ENCODE results near the gene TSPAN32. TPM values are rescaled to one million over a fixed set of nuclear protein-coding genes. Genes with fewer than 3 reads are reported as not detected.

The TSPAN32 gene
- total RNA-seq, 1 experiment from 2014 or later: not detected

DNA sequence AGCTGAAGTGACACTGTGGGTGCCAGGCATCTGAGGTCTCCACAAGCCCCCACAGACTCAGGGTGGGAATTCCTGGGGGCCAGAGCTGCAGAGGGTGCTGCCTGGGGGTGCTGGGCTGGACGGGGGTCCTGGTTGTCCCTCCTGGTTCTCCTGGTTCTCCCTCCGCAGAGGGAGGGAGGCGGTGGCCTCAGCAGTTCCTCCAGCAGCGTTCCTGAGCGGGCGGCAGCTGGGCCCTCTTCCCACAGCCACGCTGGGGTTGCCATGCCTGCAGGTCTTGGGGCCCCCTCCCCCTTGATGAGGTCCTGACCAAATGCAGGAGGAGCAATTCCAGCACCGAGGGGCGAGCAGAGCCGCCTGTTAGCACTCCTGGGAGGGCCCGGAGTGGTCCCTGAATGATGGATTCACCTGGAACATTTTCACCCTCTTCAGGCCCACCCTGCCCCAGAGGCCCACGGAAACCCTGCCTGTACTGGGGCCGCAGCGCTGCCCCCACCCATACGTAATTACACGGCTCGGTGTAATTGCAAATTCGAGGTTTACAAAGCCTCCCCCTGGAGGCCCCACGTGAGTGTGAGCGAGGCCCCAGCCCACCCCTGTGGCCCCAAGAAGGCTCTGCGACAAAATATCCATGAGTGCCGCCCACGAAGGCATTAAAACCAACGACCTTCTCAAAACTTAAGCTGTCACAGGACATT, 730 bp upstream of the TSPAN32 start:
- TF ChIP-seq, protein P1, sequence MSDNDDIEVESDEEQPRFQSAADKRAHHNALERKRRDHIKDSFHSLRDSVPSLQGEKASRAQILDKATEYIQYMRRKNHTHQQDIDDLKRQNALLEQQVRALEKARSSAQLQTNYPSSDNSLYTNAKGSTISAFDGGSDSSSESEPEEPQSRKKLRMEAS (IDR thresholded peaks at IDR 0.05): no peak
- TF ChIP-seq CEBPB (IDR thresholded peaks at IDR 0.05; ENCODE audit: low read depth) (no peak), SRF (IDR thresholded peaks at IDR 0.05; ENCODE audit: low read depth) (no peak), CBX3 (IDR thresholded peaks at IDR 0.05; ENCODE audit: low read depth) (no peak), POLR2A (IDR thresholded peaks at IDR 0.05; ENCODE audit: borderline replicate concordance, extremely low read depth, insufficient read depth, insufficient read length) (no peak), RAD21 (IDR thresholded peaks at IDR 0.05; ENCODE audit: low read depth) (no peak), YY1 (IDR thresholded peaks at IDR 0.05; ENCODE audit: extremely low read depth, insufficient replicate concordance, low read depth, low read length) (no peak), JUND (IDR thresholded peaks at IDR 0.05) (no peak), EGR1 (IDR thresholded peaks at IDR 0.05; ENCODE audit: low read depth) (no peak), ZNF274 (IDR thresholded peaks at IDR 0.05; ENCODE audit: low read depth, low read length) (no peak), FOSL1 (IDR thresholded peaks at IDR 0.05; ENCODE audit: low read depth) (no peak), TCF7L2 (IDR thresholded peaks at IDR 0.05; ENCODE audit: borderline replicate concordance, extremely low read depth, insufficient read depth, insufficient read length) (no peak)
- TF ChIP-seq, protein P2, sequence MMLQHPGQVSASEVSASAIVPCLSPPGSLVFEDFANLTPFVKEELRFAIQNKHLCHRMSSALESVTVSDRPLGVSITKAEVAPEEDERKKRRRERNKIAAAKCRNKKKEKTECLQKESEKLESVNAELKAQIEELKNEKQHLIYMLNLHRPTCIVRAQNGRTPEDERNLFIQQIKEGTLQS (IDR thresholded peaks at IDR 0.05): no peak
- TF ChIP-seq, protein P3, sequence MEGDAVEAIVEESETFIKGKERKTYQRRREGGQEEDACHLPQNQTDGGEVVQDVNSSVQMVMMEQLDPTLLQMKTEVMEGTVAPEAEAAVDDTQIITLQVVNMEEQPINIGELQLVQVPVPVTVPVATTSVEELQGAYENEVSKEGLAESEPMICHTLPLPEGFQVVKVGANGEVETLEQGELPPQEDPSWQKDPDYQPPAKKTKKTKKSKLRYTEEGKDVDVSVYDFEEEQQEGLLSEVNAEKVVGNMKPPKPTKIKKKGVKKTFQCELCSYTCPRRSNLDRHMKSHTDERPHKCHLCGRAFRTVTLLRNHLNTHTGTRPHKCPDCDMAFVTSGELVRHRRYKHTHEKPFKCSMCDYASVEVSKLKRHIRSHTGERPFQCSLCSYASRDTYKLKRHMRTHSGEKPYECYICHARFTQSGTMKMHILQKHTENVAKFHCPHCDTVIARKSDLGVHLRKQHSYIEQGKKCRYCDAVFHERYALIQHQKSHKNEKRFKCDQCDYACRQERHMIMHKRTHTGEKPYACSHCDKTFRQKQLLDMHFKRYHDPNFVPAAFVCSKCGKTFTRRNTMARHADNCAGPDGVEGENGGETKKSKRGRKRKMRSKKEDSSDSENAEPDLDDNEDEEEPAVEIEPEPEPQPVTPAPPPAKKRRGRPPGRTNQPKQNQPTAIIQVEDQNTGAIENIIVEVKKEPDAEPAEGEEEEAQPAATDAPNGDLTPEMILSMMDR (IDR thresholded peaks at IDR 0.05 in 2 of 3, conservative IDR thresholded peaks at IDR 0.05 in 1 of 3; ENCODE audit: borderline replicate concordance in 1 of 3, insufficient read depth in 1 of 3, low read depth in 2 of 3, low read length in 2 of 3): no peak
- TF ChIP-seq, protein P4, sequence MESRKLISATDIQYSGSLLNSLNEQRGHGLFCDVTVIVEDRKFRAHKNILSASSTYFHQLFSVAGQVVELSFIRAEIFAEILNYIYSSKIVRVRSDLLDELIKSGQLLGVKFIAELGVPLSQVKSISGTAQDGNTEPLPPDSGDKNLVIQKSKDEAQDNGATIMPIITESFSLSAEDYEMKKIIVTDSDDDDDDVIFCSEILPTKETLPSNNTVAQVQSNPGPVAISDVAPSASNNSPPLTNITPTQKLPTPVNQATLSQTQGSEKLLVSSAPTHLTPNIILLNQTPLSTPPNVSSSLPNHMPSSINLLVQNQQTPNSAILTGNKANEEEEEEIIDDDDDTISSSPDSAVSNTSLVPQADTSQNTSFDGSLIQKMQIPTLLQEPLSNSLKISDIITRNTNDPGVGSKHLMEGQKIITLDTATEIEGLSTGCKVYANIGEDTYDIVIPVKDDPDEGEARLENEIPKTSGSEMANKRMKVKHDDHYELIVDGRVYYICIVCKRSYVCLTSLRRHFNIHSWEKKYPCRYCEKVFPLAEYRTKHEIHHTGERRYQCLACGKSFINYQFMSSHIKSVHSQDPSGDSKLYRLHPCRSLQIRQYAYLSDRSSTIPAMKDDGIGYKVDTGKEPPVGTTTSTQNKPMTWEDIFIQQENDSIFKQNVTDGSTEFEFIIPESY (IDR thresholded peaks at IDR 0.05; ENCODE audit: extremely low read depth, insufficient replicate concordance, low read length): no peak
- DNase-seq (ENCODE audit: low read depth, low spot score) (no peak), ATAC-seq (no peak)
- Histone ChIP-seq H3K79me2 (ENCODE audit: insufficient read depth, low read length) (no peaks in the 10 kb centered on the region), H4K20me1 (ENCODE audit: insufficient read depth) (no peaks in the 10 kb centered on the region), H3K4me1 (ENCODE audit: control insufficient read depth in 1 of 2, insufficient read depth in 2 of 2, low read length in 2 of 2) (no peaks in the 10 kb centered on the region), H3K9ac (ENCODE audit: low read length) (no peak overlapping the region), H3K36me3 (ENCODE audit: control insufficient read depth in 1 of 2, insufficient read depth in 2 of 2, low read length in 2 of 2) (no peaks in the 10 kb centered on the region), H3K27me3 (ENCODE audit: insufficient read depth, low read length) (no peaks in the 10 kb centered on the region), H3K27ac (ENCODE audit: low read depth, low read length) (no peak overlapping the region), H3K4me2 (ENCODE audit: low read length) (no peak overlapping the region), H3K4me3 (replicated peaks in 1 of 2; ENCODE audit: low read depth in 1 of 2, low read length in 2 of 2) (no peak overlapping the region), H3K9me2 (ENCODE audit: insufficient read depth) (no peaks in the 10 kb centered on the region), H3K9me3 (ENCODE audit: control insufficient read depth in 1 of 2, insufficient read depth in 1 of 2, low read depth in 1 of 2, low read length in 2 of 2) (no peaks in the 10 kb centered on the region), H2AFZ (ENCODE audit: low read depth, low read length, poor library complexity, severe bottlenecking) (no peak overlapping the region)
- ChIA-PET POLR2A (no interaction called here), CTCF (interaction anchor here (1.0 to 1.1 kb wide), 2 partner anchors 118 to 120 kb away, joined by 3 to 4 read pairs; no protein-coding TSS in a partner anchor), RAD21 (ENCODE audit: low non-redundant PET in 1 of 2, low total read pairs in 2 of 2, uncharacterized antibody in 2 of 2, unreplicated experiment in 2 of 2) (no interaction called here)
- intact Hi-C loops (cut with micrococcal nuclease): no loop called here
- no TSS peak for BruUV-seq (replicated peaks)

All from HCT116 (cell line).